Left renal pelvis (tissue), 4 donors: ENCODE results near the gene FCN3. TPM values are rescaled to one million over a fixed set of nuclear protein-coding genes. Genes with fewer than 3 reads are reported as not detected.
"Not testable (repeated sequence)": the region's sequence is repeated elsewhere in the genome, so short reads cannot be mapped to it uniquely, and the experiment has no call there.

Experiments used
- DNase-seq, 4 donors: peaks; one replicate each; pipeline ENCODE4 v3.0.0-alpha.2; 2013; ENCODE audit warnings: low read depth in 4 of 4, low spot score in 3 of 4
- polyA plus RNA-seq, 4 donors: library from polyadenylated mRNA; unstranded; fragments of 120-200 nt; gene quantifications; one replicate each; pipeline ENCODE4 v1.2.1, GENCODE V29; 2013; ENCODE audit not compliant: insufficient read length in 4 of 4

FCN3 gene
- polyA plus RNA-seq, 4 donors = 0.85 to 1.7 (median 1.1) TPM

DNA sequence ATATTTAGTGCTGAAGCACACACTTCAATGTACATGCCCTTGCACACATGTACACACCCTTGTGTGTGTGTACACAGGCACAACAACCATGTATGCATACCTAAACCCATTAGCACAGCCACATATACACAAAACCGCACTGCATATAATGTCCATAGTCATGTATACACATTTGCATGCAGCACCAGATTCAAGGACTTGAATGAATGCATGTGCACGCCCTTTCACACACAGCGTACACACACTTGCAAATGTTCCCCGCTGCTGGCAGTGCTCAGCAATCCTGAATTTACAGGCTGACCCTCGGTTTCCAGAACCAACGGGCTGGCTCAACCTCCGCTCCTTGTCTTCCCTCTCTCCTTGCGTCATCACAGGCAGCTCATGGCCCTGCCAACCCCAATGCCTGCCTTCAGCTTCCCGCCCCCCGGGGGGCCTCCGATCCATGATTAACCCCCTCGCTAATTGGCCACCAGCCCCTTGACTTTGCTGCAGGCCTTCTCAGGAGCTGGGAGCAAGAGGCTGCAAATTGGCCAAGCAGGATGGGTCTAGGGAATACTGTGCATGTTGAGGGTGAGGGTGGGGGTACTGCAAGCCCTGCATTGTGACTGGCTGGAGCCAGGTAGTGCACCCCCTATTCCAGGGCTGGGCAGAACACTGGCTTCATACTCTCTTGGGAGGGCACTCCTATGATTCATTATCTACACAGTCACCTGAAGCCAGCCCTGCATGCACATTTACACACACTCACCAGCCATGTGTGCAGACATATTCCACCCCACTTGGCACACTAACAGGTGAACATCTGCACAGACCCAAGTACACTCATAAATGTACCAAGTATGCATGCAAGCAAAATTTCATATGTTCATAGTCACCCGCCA, 25.7 kb upstream of the FCN3 start:
- DNase-seq = no peak

DNA sequence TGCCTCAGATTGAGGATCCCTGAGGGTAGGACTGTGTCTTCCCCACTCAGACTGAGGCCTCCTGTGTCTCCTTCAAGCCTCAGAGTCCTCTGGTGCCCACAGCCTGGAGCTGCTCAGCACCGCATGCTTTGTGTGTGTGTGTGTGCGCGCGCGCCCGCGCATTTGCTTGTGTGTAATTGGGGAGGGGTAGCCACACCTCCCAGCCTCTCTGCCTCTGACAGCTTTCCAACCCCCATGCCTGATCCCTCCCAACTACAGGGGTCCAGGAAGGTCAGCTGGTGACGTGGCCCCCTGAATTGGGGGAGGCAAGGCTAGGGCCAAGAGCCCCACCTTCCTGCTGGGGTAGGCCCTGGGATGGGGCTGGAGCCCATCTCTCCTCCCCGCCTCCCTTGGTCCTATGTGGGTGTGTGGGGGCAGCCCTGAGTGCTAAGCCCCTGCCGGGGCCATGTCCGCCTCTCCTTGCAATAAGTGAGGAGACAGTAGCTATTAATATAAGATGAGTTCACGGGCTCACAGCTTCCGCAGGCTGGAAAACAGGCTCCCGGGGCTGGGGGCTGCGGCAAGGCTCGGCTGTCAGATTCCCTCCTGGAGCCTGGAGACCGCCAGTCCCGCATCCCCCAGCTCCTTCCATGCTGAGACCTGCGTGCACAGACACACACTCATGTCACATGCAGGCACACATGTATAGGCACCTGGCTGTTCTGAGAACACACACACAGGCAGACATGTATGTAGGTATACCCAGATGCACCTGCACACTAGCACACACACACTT, 24.8 kb upstream of the FCN3 start:
- no peak for DNase-seq

GRCh38 chr1:27398405-27399149, 24.0 kb upstream of the FCN3 start:
- DNase-seq = no peak

DNA sequence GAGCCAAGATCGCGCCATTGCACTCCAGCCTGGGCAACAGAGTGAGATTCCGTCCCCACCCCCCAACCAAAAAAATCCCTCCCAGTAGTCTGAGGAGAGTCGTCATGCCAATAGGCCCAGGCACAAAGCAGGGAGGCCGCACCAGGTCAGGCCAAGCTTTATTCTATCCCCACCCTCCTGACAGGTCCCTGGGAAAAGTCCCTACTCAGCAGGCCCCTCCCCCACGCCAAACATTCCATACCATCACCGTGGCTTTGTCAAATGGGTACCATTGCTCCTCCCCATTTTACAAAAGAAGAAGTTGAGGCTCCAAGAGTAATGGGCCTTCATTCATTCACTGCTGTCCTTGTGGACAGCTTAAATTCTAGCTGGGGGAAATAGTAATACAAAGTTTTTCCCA, 23.1 kb upstream of the FCN3 start:
- no peak for DNase-seq

- DNase-seq = no peak
These were observed 22.5 kb upstream of the FCN3 start for GRCh38 chr1:27397110-27397509.

- DNase-seq = peak in 1 of 4 donors; percentile 50
These were observed 21.0 kb upstream of the FCN3 start for GRCh38 chr1:27395441-27396195.

DNA sequence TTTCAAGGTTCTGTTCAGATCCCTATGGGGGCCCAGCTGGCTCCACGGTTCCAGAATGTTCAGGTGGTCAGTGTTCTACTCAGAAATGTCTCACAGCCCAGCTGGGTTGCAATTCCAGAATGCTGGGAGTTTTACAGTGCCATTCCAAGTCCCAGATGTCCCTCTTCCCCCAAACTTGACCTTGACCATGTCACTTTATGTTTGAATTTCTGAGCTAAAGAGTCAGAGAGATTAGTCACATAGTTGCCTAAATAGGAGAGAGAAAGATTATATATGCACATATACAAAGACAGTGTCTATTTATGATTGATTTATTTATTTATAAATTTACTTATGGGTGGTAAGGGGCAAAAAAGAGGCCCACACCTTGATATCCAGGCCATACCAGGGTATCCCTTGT, 20.3 kb upstream of the FCN3 start:
- DNase-seq = no peak

DNA sequence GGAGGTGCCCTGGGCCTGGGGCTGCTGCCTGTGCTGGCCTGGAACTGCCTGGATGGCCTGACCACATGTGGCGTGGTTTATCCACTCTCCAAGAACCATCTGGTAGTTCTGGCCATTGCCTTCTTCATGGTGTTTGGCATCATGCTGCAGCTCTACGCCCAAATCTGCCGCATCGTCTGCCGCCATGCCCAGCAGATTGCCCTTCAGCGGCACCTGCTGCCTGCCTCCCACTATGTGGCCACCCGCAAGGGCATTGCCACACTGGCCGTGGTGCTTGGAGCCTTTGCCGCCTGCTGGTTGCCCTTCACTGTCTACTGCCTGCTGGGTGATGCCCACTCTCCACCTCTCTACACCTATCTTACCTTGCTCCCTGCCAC, 19.6 kb upstream of the FCN3 start:
- no peak for DNase-seq

GRCh38 chr1:27393641-27394281, 19.1 kb upstream of the FCN3 start:
- DNase-seq = no peak

DNA sequence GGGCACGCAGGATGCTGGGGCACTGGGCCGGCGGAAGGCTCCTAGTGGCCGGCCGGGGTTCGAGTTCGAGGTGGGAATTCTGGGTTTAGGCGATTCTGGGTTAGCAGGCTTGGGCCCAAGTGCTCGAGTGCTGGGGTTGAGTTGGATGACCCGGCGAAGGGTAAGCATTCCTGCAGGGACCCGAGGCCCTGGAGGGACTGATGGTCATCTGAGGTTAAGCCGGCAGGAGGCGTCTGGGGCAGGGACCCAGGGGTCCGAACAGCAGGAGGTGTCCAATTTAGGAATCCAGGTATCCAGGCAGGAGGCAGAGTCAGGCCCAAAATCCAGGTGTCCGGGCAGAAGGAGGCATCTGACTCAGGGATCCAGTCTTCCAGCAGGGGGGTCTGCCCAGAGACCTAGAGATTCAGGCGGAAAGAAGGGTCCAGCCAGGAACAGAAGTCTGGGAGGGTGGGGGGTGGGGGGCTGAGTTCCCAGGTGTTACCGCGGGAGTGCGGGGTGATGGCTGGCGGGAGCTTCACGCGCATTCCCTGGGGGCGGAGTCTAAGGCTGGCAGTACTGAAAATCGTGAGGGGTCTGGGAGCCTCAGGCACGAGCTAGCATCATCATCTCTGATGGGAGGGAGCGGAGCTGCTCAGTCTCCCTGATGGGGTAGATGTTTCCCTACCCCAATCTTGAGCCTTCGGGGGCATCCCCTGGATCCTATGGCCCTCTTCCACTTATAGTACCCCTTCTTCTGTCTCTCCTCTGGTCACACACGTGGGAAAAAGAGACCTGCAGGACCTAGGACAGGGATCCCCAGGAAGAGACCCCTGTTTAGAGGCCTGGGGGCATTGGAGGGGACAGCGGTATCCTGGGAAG, 18.4 kb upstream of the FCN3 start:
- DNase-seq = no peak

GRCh38 chr1:27392096-27392777, 17.6 kb upstream of the FCN3 start, which contains the start of gene GPR3:
Gene GPR3, plus strand, starts transcription at chr1:27392622. Its CDS starts 1,177 bp downstream, at chr1:27393799.
- DNase-seq = peak in 2 of 4 donors; percentile 69 to 75

DNA sequence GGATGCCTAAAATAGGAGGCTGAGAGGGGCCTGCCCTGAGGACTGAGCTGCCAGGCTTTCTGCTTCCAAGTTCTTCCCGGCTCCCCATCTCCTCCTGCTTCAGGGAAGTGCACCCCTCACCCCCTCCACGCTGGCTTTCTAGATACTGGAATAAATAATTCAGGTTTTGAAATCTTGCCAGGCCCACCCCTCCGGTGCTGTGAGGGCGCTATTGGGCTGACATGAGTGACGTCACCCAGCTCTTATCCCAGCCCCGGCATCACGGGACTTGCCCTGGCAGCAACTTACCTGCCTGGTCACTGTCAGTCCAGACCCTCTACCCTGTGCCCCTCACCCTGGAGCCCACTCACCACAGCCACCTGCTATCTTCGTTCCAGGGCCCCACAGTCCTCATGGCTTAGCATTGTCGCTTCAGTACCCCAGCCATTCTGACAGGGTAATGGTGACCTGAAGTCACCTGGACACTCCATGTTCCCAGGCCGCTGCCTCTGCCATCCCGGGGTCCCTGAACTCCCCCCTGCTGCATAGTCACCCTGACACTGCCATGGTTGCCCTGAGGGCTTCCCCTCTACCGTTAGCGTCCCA, 17.0 kb upstream of the FCN3 start:
- DNase-seq = no peak

DNA sequence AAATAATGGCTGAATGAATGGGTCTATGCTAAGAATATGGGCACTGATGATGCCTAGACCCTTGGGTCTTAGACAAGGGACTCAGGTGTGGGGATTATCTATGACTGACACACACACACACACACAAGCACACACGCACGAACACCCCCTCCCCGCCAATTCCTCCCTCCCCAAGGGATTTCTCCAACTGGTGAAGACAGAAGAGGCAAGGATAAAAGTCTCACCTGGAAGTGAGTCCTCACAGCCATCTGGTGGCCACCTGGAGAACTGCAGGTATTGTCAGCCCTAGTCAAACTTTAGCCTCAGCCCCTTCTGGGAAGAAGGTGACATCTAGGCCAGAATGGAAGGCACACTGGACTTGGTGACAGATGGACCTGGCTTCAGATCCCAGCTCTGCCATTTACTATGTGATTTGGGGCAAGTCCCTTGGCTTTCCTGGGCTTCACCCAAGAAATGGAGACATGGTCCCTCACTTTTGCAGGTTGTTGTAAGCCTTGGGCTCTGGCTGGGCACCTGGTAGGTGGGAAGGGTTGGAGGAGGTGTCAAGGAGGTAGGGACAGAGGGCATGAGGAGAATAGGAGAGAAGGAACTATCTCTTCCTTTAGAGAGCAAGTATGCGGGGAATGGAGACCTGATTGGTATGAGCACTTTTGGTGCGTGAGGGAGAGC, 13.8 kb upstream of the FCN3 start:
- DNase-seq = no peak

DNA sequence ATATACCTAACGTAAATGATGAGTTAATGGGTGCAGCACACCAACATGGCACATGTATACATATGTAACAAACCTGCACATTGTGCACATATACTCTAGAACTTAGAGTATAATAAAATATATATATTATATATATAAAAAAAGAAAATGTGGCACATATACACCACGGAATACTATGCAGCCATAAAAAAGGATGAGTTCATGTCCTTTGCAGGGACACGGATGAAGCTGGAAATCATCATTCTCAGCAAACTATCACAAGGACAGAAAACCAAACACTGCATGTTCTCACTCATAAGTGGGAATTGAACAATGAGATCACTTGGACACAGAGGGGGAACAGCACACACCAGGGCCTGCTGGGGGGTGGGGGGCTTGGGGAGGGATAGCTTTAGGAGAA, 10.2 kb upstream of the FCN3 start:
- DNase-seq = not testable (repeated sequence)

GRCh38 chr1:27383661-27384060, 9.0 kb upstream of the FCN3 start:
- DNase-seq = no peak

DNA sequence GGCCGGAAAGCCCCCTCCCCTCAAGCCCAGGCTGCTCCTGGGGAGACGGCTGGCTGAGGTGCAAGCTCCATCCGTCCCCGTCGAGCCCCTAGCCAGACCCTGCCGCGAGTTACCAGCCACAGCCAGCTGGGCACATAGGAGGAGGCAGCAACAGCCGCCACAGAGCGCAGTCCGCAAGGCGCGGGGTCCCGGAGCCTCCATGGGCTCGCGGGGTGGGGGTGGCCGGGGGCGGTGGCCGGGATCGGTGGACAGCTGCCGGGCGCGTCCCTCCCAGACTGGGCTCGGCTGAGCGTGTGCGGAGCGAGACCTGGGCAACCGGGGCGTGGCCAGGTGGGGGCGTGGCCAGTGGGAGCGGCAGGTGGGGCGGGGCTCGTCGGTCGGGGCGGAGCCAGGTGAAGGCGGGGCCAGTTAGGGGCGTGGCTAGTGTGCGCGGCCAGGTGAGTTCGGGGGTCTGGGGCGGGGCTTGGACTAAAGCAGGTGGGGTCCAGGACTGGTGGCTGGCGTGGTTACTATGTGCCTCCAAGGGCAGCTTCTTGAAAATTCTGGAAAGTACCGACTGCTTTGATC, 8.5 kb upstream of the FCN3 start, which contains the start of gene CD164L2:
Gene CD164L2, minus strand, starts transcription at position 295 of the 567 bp plus-strand sequence. Its CDS starts 94 bp downstream, at position 201.
- DNase-seq = no peak
